H1 (cell line): ENCODE results near the gene EML1. TPM values are rescaled to one million over a fixed set of nuclear protein-coding genes. Genes with fewer than 3 reads are reported as not detected.

Source experiments
- POLR2AphosphoS5 ChIP-seq: IDR thresholded peaks from 2 replicates; pipeline ENCODE4 v1.6.1; 2011; ENCODE audit warnings: low read depth, low read length
- polyA plus RNA-seq, 7 experiments: library from polyadenylated mRNA; depleted of rRNA in 3 of 7; stranded (reverse) in 5 of 7; unstranded in 2 of 7; fragments of >200 nt in 5 of 7; fragments of 200-250 nt in 2 of 7; gene quantifications; 1 replicate in 5 of 7; 2 replicates in 1 of 7; 4 replicates in 1 of 7; pipeline versions ENCODE4 v1.2.1 to v1.2.3, GENCODE V29; 2011 to 2013; ENCODE audit warnings: missing spikeins in 2 of 7, mixed read lengths in 2 of 7
- total RNA-seq: library from RNA; stranded (reverse); fragmentation: NEBNext Ultra II Directional; extraction: Animal tissue kit (Norgen Biotek cat#: 25700); gene quantifications from 2 replicates; pipeline ENCODE4 v1.2.1, GENCODE V29; 2021

Gene EML1
- total and polyA plus RNA-seq, 2 of the 8 experiments (the other 6 are each of a cell fraction or from before 2014, with no cell fraction given), result 11.1 to 24.7 TPM

GRCh38 chr14:99887407-99887806 lies 94.2 kb downstream of the EML1 start (continued):
- no peak for TF ChIP-seq POLR2AphosphoS5
- TF ChIP-seq, all 59 proteins: peak for 0
